SU-DHL-6 (cell line): ENCODE results near the gene MLIP.

Source experiments
- EZH2phosphoT487 ChIP-seq: fragments of 200-600 bp; sonication (generic), shearing (Covaris generic); conservative IDR thresholded peaks from 2 replicates; pipeline ENCODE4 v1.6.1; 2018; ENCODE audit warnings: mild to moderate bottlenecking, antibody characterized with exemption, low read length, moderate library complexity, mixed read lengths
- TF ChIP-seq, protein P1 (sequence below): fragments of 200-600 bp; sonication (generic); IDR thresholded peaks from one replicate; pipeline ENCODE4 v1.5.1; 2017; ENCODE audit warnings: antibody characterized with exemption, mild to moderate bottlenecking, low read length, moderate library complexity; ENCODE audit not compliant: insufficient read depth, poor library complexity, severe bottlenecking

DNA sequence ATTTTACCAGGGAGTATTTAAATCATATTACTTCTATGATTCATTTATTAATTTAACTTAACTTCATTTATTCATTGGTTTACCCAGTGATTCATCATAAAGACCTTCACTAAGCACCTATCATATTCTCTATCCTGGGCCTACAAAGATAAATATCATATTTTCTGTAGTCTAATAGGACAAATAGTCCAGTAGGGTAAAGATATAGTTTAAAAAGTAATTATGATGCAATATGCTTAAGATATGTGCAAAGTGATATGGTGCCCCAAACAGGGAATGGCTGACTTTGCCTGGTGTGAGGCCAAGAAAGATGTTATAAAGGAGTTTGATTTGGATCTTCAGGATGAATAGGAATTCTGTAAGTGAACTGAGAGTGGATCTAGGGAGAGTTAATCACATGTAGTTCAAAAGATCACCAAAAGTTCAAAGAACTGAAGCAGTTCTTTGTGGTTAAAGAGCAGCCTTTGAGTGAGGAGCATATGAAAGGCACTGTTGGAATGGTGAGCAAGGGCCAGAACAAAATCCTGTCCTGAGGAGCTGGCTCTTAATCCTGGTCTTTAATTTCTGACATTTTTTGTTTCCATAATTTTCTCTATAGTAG is 45.5 kb downstream of the MLIP start:
- no peak for TF ChIP-seq EZH2phosphoT487
- TF ChIP-seq, protein P1, sequence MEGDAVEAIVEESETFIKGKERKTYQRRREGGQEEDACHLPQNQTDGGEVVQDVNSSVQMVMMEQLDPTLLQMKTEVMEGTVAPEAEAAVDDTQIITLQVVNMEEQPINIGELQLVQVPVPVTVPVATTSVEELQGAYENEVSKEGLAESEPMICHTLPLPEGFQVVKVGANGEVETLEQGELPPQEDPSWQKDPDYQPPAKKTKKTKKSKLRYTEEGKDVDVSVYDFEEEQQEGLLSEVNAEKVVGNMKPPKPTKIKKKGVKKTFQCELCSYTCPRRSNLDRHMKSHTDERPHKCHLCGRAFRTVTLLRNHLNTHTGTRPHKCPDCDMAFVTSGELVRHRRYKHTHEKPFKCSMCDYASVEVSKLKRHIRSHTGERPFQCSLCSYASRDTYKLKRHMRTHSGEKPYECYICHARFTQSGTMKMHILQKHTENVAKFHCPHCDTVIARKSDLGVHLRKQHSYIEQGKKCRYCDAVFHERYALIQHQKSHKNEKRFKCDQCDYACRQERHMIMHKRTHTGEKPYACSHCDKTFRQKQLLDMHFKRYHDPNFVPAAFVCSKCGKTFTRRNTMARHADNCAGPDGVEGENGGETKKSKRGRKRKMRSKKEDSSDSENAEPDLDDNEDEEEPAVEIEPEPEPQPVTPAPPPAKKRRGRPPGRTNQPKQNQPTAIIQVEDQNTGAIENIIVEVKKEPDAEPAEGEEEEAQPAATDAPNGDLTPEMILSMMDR = no peak
